SK-N-SH (cell line): ENCODE measurements around the gene PLK2. TPM values are rescaled to one million over a fixed set of nuclear protein-coding genes. Genes with fewer than 3 reads are reported as not detected.
A peak's percentile ranks its signal among the peaks of the same experiment; 100 is the strongest.

Experiments used
- CTCF ChIA-PET: fragments of 300-600, 350-600 bp; formaldehyde crosslinking; extraction: SDS; loops from one replicate; lab custom pipeline; 2021; lab: Yijun Ruan, JAX
- POLR2A ChIA-PET: fragments of 350-600 bp; sonication (Branson Sonifier 250); formaldehyde crosslinking; extraction: SDS; loops from one replicate; lab custom pipeline; 2020; ENCODE audit warnings: antibody characterized with exemption, inconsistent platforms; lab: Yijun Ruan, JAX
- DNase-seq: peaks from one replicate; pipeline ENCODE4 v3.0.0; 2012
- H2AFZ ChIP-seq: fragments of 200-600 bp; sonication (generic); 2 replicates; pipeline ENCODE4 v1.8.1; 2016; ENCODE audit warnings: antibody characterized with exemption, mild to moderate bottlenecking, low read depth
- H3F3A ChIP-seq: fragments of 200-600 bp; sonication (generic); replicated peaks from 2 replicates; pipeline ENCODE3; 2016; ENCODE audit warnings: antibody characterized with exemption, mild to moderate bottlenecking; ENCODE audit not compliant: insufficient read depth
- H3K27ac ChIP-seq, 2 experiments: fragments of 200-500 bp in 1 of 2; fragments of 200-600 bp in 1 of 2; sonication (Bioruptor generic) in 1 of 2; sonication (generic), shearing (Covaris generic) in 1 of 2; 2 replicates each; pipeline versions ENCODE4 v1.5.1 to v1.6.1; 2014 to 2016; ENCODE audit warnings: low read depth in 2 of 2, inconsistent platforms in 1 of 2, low read length in 1 of 2, mild to moderate bottlenecking in 1 of 2, mixed read lengths in 1 of 2
- H3K27me3 ChIP-seq: fragments of 200-600 bp; sonication (generic), shearing (Covaris generic); 2 replicates; pipeline ENCODE4 v1.6.1; 2016; ENCODE audit warnings: mixed run types; ENCODE audit not compliant: insufficient read depth
- H3K36me3 ChIP-seq, 2 experiments: fragments of 200-500 bp in 1 of 2; fragments of 200-600 bp in 1 of 2; sonication (Bioruptor generic) in 1 of 2; sonication (generic) in 1 of 2; replicated peaks in 1 of 2; 2 replicates each; pipeline versions ENCODE3 to v1.5.1; 2014 to 2016; ENCODE audit warnings: low read length in 1 of 2, mild to moderate bottlenecking in 1 of 2; ENCODE audit not compliant: insufficient read depth in 2 of 2, control insufficient read depth in 1 of 2
- H3K4me1 ChIP-seq, 2 experiments: fragments of 200-500 bp in 1 of 2; fragments of 200-600 bp in 1 of 2; sonication (Bioruptor generic) in 1 of 2; sonication (generic), shearing (Covaris generic) in 1 of 2; 2 replicates each; pipeline versions ENCODE4 v1.5.1 to v1.6.1; 2014 to 2016; ENCODE audit warnings: low read depth in 1 of 2, low read length in 1 of 2, mixed run types in 1 of 2; ENCODE audit not compliant: insufficient read depth in 2 of 2, control insufficient read depth in 1 of 2
- H3K4me2 ChIP-seq: fragments of 200-600 bp; sonication (generic), shearing (Covaris generic); 2 replicates; pipeline ENCODE4 v1.6.1; 2017; ENCODE audit warnings: mixed run types
- H3K4me3 ChIP-seq, 2 experiments: fragments of 200-500 bp in 1 of 2; fragments of 200-600 bp in 1 of 2; sonication (Bioruptor generic) in 1 of 2; sonication (generic), shearing (Covaris generic) in 1 of 2; 2 replicates each; pipeline versions ENCODE4 v1.5.1 to v1.8.1; 2014 to 2016; ENCODE audit warnings: low read depth in 2 of 2, inconsistent platforms in 1 of 2, low read length in 1 of 2, mild to moderate bottlenecking in 1 of 2, mixed read lengths in 1 of 2, moderate library complexity in 1 of 2
- H3K79me2 ChIP-seq: fragments of 200-600 bp; sonication (generic); 2 replicates; pipeline ENCODE4 v1.8.1; 2017; ENCODE audit warnings: mild to moderate bottlenecking; ENCODE audit not compliant: insufficient read depth
- H3K9ac ChIP-seq: fragments of 200-600 bp; sonication (generic); 2 replicates; pipeline ENCODE4 v1.6.1; 2017; ENCODE audit warnings: mixed run types
- H3K9me2 ChIP-seq: fragments of 200-600 bp; sonication (generic); 2 replicates; pipeline ENCODE4 v1.6.1; 2017; ENCODE audit warnings: mixed run types
- H3K9me3 ChIP-seq: fragments of 200-600 bp; sonication (generic); 2 replicates; pipeline ENCODE4 v1.6.1; 2017; ENCODE audit warnings: mixed run types, mild to moderate bottlenecking, moderate library complexity
- H4K20me1 ChIP-seq: fragments of 200-600 bp; sonication (generic); 2 replicates; pipeline ENCODE4 v1.6.1; 2017; ENCODE audit warnings: mild to moderate bottlenecking, mixed run types; ENCODE audit not compliant: insufficient read depth
- ELF1 ChIP-seq: IDR thresholded peaks from 2 replicates; pipeline ENCODE4 v1.4.0; 2012
- EP300 ChIP-seq, 2 experiments: IDR thresholded peaks; 2 replicates each; pipeline versions ENCODE4 v1.4.0 to v1.6.1; 2012; ENCODE audit warnings: borderline replicate concordance in 1 of 2, low read depth in 1 of 2, low read length in 1 of 2
- FOSL2 ChIP-seq: IDR thresholded peaks from 2 replicates; pipeline ENCODE4 v1.4.0; 2012; ENCODE audit warnings: low read depth, mild to moderate bottlenecking, moderate library complexity, borderline replicate concordance
- GABPA ChIP-seq: IDR thresholded peaks from 2 replicates; pipeline ENCODE4 v1.4.0; 2012; ENCODE audit warnings: low read depth, mild to moderate bottlenecking
- JUND ChIP-seq: IDR thresholded peaks from 2 replicates; pipeline ENCODE4 v1.4.0; 2012
- MAX ChIP-seq: IDR thresholded peaks from 2 replicates; pipeline ENCODE4 v1.4.0; 2012; ENCODE audit warnings: low read depth
- MXI1 ChIP-seq: IDR thresholded peaks from 2 replicates; pipeline ENCODE4 v1.6.1; 2012; ENCODE audit warnings: mild to moderate bottlenecking, low read depth, low read length, improper control_type of control experiment
- RCOR1 ChIP-seq: fragments of 150-350 bp; IDR thresholded peaks from 2 replicates; pipeline ENCODE4 v1.6.1; 2017; ENCODE audit warnings: antibody characterized with exemption, low read length
- RXRA ChIP-seq: IDR thresholded peaks from 2 replicates; pipeline ENCODE4 v1.4.0; 2012; ENCODE audit warnings: low read depth, mild to moderate bottlenecking, borderline replicate concordance
- SMC3 ChIP-seq: IDR thresholded peaks from 2 replicates; pipeline ENCODE4 v1.6.1; 2012; ENCODE audit warnings: low read depth, low read length, improper control_type of control experiment
- TCF12 ChIP-seq: IDR thresholded peaks from 2 replicates; pipeline ENCODE4 v1.4.0; 2012
- TEAD4 ChIP-seq: IDR thresholded peaks from 2 replicates; pipeline ENCODE4 v1.4.0; 2012; ENCODE audit warnings: mild to moderate bottlenecking, borderline replicate concordance; ENCODE audit not compliant: insufficient read depth
- USF2 ChIP-seq: fragments of 150-350 bp; IDR thresholded peaks from 2 replicates; pipeline ENCODE4 v1.6.1; 2017; ENCODE audit warnings: antibody characterized with exemption, low read length, low read depth, borderline replicate concordance
- YY1 ChIP-seq: IDR thresholded peaks from 2 replicates; pipeline ENCODE4 v1.4.0; 2012; ENCODE audit warnings: low read depth, mild to moderate bottlenecking
- WGBS: methylation state at CpG from one replicate; pipeline ENCODE4 v1.1.6; 2017; ENCODE audit warnings: low lambda C conversion rate; 5-methylcytosine and 5-hydroxymethylcytosine counted together
- polyA plus RNA-seq, 3 experiments: library from polyadenylated mRNA; depleted of rRNA; stranded (reverse); fragments of >200 nt; gene quantifications; 2 replicates each; pipeline ENCODE4 v1.2.3, GENCODE V29; 2012
- TF ChIP-seq, protein P1 (sequence below): IDR thresholded peaks from 2 replicates; pipeline ENCODE4; 2012

Gene PLK2
- polyA plus RNA-seq, 1 of the 3 experiments (the other 2 are of a cell fraction), result 157 TPM

DNA sequence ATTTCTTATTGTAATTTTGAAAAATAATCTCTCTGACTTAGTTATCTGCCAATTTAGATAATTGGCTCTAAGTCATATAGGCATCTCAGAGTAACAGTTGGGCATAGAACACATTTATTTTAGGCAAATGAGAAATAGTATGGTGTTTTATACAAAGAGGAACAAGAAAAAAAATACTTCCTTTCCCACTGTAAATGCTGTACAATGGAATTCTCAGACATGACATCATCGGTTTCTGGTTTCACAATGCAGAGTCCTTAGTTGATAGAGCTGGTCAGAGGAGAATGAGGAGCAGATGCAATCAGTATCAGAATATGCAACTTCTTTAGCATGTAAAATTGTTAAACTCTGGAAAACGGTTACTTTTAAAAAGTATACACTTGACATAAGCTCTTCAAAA, 49.4 kb downstream of the PLK2 start:
- H3F3A ChIP-seq, result peaks cover 12% of the 10 kb centered on the region
- WGBS, result 34% methylated on average over 2 of the region's 2 CpGs
- no peaks in the 10 kb centered on the region for H3K9me3 ChIP-seq
- H3K4me3 ChIP-seq, result no peak overlapping the region
- peaks cover 2 to 19% of the 10 kb centered on the region in 2 experiments; a peak in 3 of 4 replicates for H3K4me1 ChIP-seq
- H4K20me1 ChIP-seq, result no peaks in the 10 kb centered on the region
- no peaks in the 10 kb centered on the region for H3K79me2 ChIP-seq
- no peak for DNase-seq
- TF ChIP-seq GABPA (peak; percentile 51; the same call in 1 of the 2 replicates), RCOR1 (no peak), RXRA (no peak), FOSL2 (peak; percentile 31; the same call in 1 of the 2 replicates), MAX (no peak), EP300 (IDR thresholded peaks at IDR 0.05; ENCODE audit: borderline replicate concordance in 1 of 2, low read depth in 1 of 2, low read length in 1 of 2) (peak in 1 of 2 experiments; percentile 37; a peak in 1 of 4 replicates), TCF12 (peak; percentile 60), YY1 (no peak), JUND (peak; percentile 54), ELF1 (no peak)
- ChIA-PET CTCF (interaction anchor here (0.7 to 1.2 kb wide), 2 partner anchors 51 to 631 kb away, joined by 3 read pairs; no protein-coding TSS in a partner anchor), POLR2A (no interaction called here)
- H3K4me2 ChIP-seq, result 0 out of 2 replicates have a peak overlapping the region, but pooled peaks have one; percentile 15
- no peaks in the 10 kb centered on the region for H3K9me2 ChIP-seq
- H3K36me3 ChIP-seq, result no peaks in the 10 kb centered on the region
- no peaks in the 10 kb centered on the region for H3K27me3 ChIP-seq
- no peak overlapping the region for H3K9ac ChIP-seq
- H3K27ac ChIP-seq, result peak overlapping the region in 1 of 2 experiments; percentile 68; a peak in 2 of 4 replicates
- H2AFZ ChIP-seq, result peak overlapping the region; percentile 47

DNA sequence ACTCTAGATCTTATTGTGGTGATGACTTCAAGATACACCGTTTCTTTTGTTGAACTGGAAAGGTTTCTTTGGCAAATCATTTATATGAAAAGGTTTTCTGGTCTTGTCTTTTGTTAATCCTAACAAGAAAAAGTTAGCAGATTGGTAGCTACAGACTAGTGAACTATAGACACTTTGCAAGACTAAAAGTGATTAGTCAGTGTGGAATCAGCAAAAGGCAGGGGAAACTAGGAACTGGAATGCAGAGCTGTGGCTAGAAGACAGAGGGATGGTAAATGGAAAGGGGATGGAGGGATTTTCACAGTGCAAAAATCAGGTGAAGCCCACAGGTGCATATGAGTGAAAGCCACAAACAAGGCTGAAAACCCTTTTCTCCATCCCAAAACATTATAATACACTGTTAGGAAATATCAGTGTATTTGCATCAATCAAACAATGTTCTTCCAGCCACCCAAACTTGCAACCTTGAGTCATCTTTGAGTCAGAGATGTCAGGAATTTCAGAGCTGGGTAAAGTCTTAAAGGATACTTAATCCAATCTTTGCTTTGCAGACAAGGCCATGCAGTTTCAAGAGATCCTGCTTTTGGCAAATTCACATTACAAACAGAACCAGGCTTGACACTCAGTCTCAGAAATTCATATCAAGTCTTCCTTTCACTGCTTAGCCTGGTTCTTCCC, 52.7 kb downstream of the PLK2 start:
- peak overlapping the region in 1 of 2 experiments; percentile 63; a peak in 2 of 4 replicates for H3K27ac ChIP-seq
- H3F3A ChIP-seq, result peaks cover 12% of the 10 kb centered on the region
- H3K27me3 ChIP-seq, result no peaks in the 10 kb centered on the region
- no peak for DNase-seq
- 0 out of 4 replicates have a peak, but pooled peaks of 1 of the 2 experiments have one; percentile 16 for TF ChIP-seq EP300 (IDR thresholded peaks at IDR 0.05; ENCODE audit: borderline replicate concordance in 1 of 2, low read depth in 1 of 2, low read length in 1 of 2)
- 0 out of 2 replicates have a peak, but pooled peaks have one; percentile 7 for TF ChIP-seq RXRA
- TF ChIP-seq MXI1, result no peak
- no peak for TF ChIP-seq SMC3
- peak; percentile 86; the same call in 1 of the 2 replicates for TF ChIP-seq FOSL2
- TF ChIP-seq, protein P1, sequence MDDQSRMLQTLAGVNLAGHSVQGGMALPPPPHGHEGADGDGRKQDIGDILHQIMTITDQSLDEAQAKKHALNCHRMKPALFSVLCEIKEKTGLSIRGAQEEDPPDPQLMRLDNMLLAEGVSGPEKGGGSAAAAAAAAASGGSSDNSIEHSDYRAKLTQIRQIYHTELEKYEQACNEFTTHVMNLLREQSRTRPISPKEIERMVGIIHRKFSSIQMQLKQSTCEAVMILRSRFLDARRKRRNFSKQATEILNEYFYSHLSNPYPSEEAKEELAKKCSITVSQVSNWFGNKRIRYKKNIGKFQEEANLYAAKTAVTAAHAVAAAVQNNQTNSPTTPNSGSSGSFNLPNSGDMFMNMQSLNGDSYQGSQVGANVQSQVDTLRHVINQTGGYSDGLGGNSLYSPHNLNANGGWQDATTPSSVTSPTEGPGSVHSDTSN, result peak; percentile 64
- no peak for TF ChIP-seq USF2
- TF ChIP-seq TEAD4, result peak; percentile 63; the same call in 1 of the 2 replicates
- peak; percentile 67 for TF ChIP-seq JUND
- TF ChIP-seq TCF12, result peak; percentile 35; the same call in 1 of the 2 replicates
- H3K9ac ChIP-seq, result no peak overlapping the region
- CTCF ChIA-PET, result no interaction called here
- no peaks in the 10 kb centered on the region for H3K9me2 ChIP-seq
- H3K4me2 ChIP-seq, result peak overlapping the region; percentile 20; the same call in 1 of the 2 replicates
- H3K79me2 ChIP-seq, result no peaks in the 10 kb centered on the region
- WGBS, result 45% methylated on average over 1 of the region's 1 CpG
- peak overlapping the region; percentile 67; the same call in 1 of the 2 replicates for H2AFZ ChIP-seq
- H3K4me3 ChIP-seq, result peak overlapping the region in 1 of 2 experiments; percentile 27; a peak in 2 of 4 replicates
- no peaks in the 10 kb centered on the region for H3K9me3 ChIP-seq
- peaks cover 0 to 19% of the 10 kb centered on the region in 2 experiments; a peak in 2 of 4 replicates for H3K4me1 ChIP-seq
- H3K36me3 ChIP-seq, result no peaks in the 10 kb centered on the region
- POLR2A ChIA-PET, result no interaction called here
- no peaks in the 10 kb centered on the region for H4K20me1 ChIP-seq
